H1 (cell line): ENCODE results near the gene ITGA6. TPM values are rescaled to one million over a fixed set of nuclear protein-coding genes. Genes with fewer than 3 reads are reported as not detected.

Experiments
- BRCA1 ChIP-seq: IDR thresholded peaks from 2 replicates; pipeline ENCODE4 v1.6.1; 2012; ENCODE audit warnings: low read depth, low read length, improper control_type of control experiment
- CHD7 ChIP-seq: fragments of 300-600 bp; sonication (generic); IDR thresholded peaks from 2 replicates; pipeline ENCODE4 v1.7.1; 2012; ENCODE audit warnings: low read length, moderate library complexity, mild to moderate bottlenecking, inconsistent platforms; ENCODE audit not compliant: insufficient replicate concordance
- polyA plus RNA-seq, 7 experiments: library from polyadenylated mRNA; depleted of rRNA in 3 of 7; stranded (reverse) in 5 of 7; unstranded in 2 of 7; fragments of >200 nt in 5 of 7; fragments of 200-250 nt in 2 of 7; gene quantifications; 1 replicate in 5 of 7; 2 replicates in 1 of 7; 4 replicates in 1 of 7; pipeline versions ENCODE4 v1.2.1 to v1.2.3, GENCODE V29; 2011 to 2013; ENCODE audit warnings: missing spikeins in 2 of 7, mixed read lengths in 2 of 7
- total RNA-seq: library from RNA; stranded (reverse); fragmentation: NEBNext Ultra II Directional; extraction: Animal tissue kit (Norgen Biotek cat#: 25700); gene quantifications from 2 replicates; pipeline ENCODE4 v1.2.1, GENCODE V29; 2021

Gene ITGA6
- total and polyA plus RNA-seq, 2 of the 8 experiments (the other 6 are each of a cell fraction or from before 2014, with no cell fraction given): 26.9 to 118 TPM

DNA sequence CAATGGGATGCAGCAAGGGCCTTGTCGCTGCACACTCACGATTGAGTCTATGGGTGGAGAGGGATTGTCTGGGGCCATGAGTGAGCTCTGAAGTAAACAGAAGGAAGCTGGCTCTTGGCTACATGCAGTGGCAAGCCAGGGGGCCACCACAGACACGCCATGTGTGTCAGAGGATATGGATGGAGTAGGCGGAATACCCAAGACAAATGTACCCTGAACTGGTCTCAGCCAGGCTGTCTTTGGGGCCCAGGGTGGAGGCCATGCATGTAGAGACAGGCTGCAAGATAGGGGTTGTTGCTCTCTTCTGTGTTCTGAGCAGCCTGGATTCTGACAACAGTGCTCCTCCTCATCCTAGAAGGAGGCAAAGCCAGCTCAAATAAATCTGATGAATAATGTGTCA lies 24.0 kb upstream of the ITGA6 start (continued):
- TF ChIP-seq BRCA1 (no peak), CHD7 (no peak)
